AG09309 (cell line): ENCODE data around the gene ZNF408.

ENCODE experiments used
- DNase-seq: peaks from one replicate; pipeline ENCODE4 v3.0.0-alpha.2; 2010; ENCODE audit warnings: low read depth
- H3K4me3 ChIP-seq: 2 replicates; pipeline ENCODE4 v1.5.1; 2011; ENCODE audit warnings: mild to moderate bottlenecking, low read depth, low read length, moderate library complexity; ENCODE audit not compliant: control insufficient read depth
- CTCF ChIP-seq: IDR thresholded peaks from 2 replicates; pipeline ENCODE4 v1.5.1; 2011; ENCODE audit warnings: mild to moderate bottlenecking, low read depth, low read length, inconsistent platforms; ENCODE audit not compliant: insufficient read depth, control insufficient read depth; ENCODE audit errors: missing control alignments

Gene ZNF408

GRCh38 chr11:46718155-46719019 is 17.6 kb downstream of the ZNF408 start:
- no peak for DNase-seq
- H3K4me3 ChIP-seq = no peak overlapping the region
- TF ChIP-seq CTCF = no peak

- no peak for DNase-seq
- H3K4me3 ChIP-seq = no peak within 1 kb of the TSS
- TF ChIP-seq CTCF = no peak
Observed at GRCh38 chr11:46719048-46719542, 18.3 kb downstream of the ZNF408 start, which contains the start of gene F2. TSS of gene F2 (plus strand) at chr11:46719213. CDS start at chr11:46719236, 23 bp downstream.

GRCh38 chr11:46719543-46720218 is 18.9 kb downstream of the ZNF408 start:
- no peak for DNase-seq
- no peak overlapping the region for H3K4me3 ChIP-seq
- TF ChIP-seq CTCF = no peak

- TF ChIP-seq CTCF = no peak
- H3K4me3 ChIP-seq = no peak overlapping the region
- no peak for DNase-seq
Observed at GRCh38 chr11:46721286-46721685, 20.5 kb downstream of the ZNF408 start.

- no peak overlapping the region for H3K4me3 ChIP-seq
- TF ChIP-seq CTCF = no peak
- no peak for DNase-seq
Observed at GRCh38 chr11:46722566-46723358, 21.9 kb downstream of the ZNF408 start.

GRCh38 chr11:46723359-46723680 is 22.5 kb downstream of the ZNF408 start:
- H3K4me3 ChIP-seq = no peak overlapping the region
- no peak for TF ChIP-seq CTCF
- DNase-seq = no peak
